ENCODE data around the gene COL28A1. TPM values are rescaled to one million over a fixed set of nuclear protein-coding genes. Genes with fewer than 3 reads are reported as not detected.

The COL28A1 gene
- total RNA-seq, 1 experiment from 2014 or later: 0.81 TPM

DNA sequence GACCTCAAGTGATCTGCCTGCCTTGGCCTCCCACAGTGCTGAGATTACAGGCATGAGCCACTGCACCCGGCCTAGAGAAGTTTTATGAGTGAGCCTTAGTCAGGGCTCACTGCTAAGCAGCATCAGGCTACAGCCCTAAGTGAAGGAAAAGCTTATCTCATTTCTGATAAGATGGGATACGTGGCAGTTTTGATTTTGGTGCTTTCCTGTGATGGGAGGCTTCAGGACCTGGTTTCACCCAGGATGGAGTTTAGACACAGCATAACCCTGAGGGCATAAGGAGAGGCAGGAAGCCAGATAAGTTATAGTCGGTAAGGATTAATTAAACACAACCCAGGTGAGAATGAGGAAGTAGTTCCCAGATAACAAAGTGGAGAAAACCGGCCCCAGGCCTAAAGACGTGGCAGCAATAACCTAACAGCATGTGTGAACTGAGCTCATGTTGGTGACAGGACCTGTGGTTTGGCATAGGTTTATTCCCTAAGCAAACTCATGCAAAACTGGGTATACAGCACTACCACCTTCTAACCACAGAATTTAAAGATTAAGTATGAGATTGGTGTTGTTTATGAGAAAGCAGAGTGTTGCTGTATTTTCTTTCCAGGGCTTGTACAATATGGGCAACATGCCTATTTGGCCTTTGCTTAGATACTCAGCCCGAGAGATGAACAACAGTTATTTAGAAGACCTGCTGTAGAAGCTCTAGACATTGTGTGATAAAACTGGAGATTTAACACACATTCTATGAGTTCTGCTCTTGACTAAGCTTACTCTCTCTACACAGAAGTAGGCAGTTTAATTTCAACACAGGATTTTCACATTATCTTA is 119.4 kb downstream of the COL28A1 start (continued):
- no peak for TF ChIP-seq ZNF512 (CRISPR knock-in tag; IDR thresholded peaks at IDR 0.05; ENCODE audit: borderline replicate concordance)
- TF ChIP-seq, protein P1, sequence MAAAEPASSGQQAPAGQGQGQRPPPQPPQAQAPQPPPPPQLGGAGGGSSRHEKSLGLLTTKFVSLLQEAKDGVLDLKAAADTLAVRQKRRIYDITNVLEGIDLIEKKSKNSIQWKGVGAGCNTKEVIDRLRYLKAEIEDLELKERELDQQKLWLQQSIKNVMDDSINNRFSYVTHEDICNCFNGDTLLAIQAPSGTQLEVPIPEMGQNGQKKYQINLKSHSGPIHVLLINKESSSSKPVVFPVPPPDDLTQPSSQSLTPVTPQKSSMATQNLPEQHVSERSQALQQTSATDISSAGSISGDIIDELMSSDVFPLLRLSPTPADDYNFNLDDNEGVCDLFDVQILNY (CRISPR knock-in tag; IDR thresholded peaks at IDR 0.05): no peak
- no peak for TF ChIP-seq CBFB (CRISPR knock-in tag; IDR thresholded peaks at IDR 0.05; ENCODE audit: low read depth)
- no peak for TF ChIP-seq FOXP1 (CRISPR knock-in tag; IDR thresholded peaks at IDR 0.05; ENCODE audit: borderline replicate concordance)
- no peak for TF ChIP-seq SMAD4 (CRISPR knock-in tag; IDR thresholded peaks at IDR 0.05)
- TF ChIP-seq, protein P2, sequence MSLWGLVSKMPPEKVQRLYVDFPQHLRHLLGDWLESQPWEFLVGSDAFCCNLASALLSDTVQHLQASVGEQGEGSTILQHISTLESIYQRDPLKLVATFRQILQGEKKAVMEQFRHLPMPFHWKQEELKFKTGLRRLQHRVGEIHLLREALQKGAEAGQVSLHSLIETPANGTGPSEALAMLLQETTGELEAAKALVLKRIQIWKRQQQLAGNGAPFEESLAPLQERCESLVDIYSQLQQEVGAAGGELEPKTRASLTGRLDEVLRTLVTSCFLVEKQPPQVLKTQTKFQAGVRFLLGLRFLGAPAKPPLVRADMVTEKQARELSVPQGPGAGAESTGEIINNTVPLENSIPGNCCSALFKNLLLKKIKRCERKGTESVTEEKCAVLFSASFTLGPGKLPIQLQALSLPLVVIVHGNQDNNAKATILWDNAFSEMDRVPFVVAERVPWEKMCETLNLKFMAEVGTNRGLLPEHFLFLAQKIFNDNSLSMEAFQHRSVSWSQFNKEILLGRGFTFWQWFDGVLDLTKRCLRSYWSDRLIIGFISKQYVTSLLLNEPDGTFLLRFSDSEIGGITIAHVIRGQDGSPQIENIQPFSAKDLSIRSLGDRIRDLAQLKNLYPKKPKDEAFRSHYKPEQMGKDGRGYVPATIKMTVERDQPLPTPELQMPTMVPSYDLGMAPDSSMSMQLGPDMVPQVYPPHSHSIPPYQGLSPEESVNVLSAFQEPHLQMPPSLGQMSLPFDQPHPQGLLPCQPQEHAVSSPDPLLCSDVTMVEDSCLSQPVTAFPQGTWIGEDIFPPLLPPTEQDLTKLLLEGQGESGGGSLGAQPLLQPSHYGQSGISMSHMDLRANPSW (CRISPR knock-in tag; conservative IDR thresholded peaks at IDR 0.05; ENCODE audit: low read depth): no peak

- no peaks in the 10 kb centered on the region for H3K4me1 Mint-ChIP-seq
- no peak for ATAC-seq
- no peaks in the 10 kb centered on the region for H3K27me3 Mint-ChIP-seq (ENCODE audit: low read depth)
- ChIA-PET CTCF (no interaction called here), POLR2A (no interaction called here)
- no peak overlapping the region for H3K4me3 Mint-ChIP-seq
- H3K9me3 Mint-ChIP-seq: peaks cover 3% of the 10 kb centered on the region; the same call in 1 of the 2 replicates
- no peaks in the 10 kb centered on the region for H3K36me3 Mint-ChIP-seq
- no peak overlapping the region for H3K27ac Mint-ChIP-seq
- no peak for DNase-seq (ENCODE audit: low spot score)
- TF ChIP-seq ZNF317 (CRISPR knock-in tag; IDR thresholded peaks at IDR 0.05; ENCODE audit: borderline replicate concordance, low read depth) (no peak), MAX (CRISPR knock-in tag; IDR thresholded peaks at IDR 0.05) (no peak), TEAD4 (CRISPR knock-in tag; IDR thresholded peaks at IDR 0.05) (no peak), ZNF263 (CRISPR knock-in tag; IDR thresholded peaks at IDR 0.05; ENCODE audit: low read depth) (no peak), FOXP4 (CRISPR knock-in tag; IDR thresholded peaks at IDR 0.05) (no peak), ZNF121 (CRISPR knock-in tag; IDR thresholded peaks at IDR 0.05) (no peak), GRHL2 (CRISPR knock-in tag; IDR thresholded peaks at IDR 0.05; ENCODE audit: insufficient replicate concordance, severe bottlenecking) (no peak), USF2 (CRISPR knock-in tag; IDR thresholded peaks at IDR 0.05) (no peak), ATF1 (CRISPR knock-in tag; IDR thresholded peaks at IDR 0.05) (no peak)
- TF ChIP-seq, protein P3, sequence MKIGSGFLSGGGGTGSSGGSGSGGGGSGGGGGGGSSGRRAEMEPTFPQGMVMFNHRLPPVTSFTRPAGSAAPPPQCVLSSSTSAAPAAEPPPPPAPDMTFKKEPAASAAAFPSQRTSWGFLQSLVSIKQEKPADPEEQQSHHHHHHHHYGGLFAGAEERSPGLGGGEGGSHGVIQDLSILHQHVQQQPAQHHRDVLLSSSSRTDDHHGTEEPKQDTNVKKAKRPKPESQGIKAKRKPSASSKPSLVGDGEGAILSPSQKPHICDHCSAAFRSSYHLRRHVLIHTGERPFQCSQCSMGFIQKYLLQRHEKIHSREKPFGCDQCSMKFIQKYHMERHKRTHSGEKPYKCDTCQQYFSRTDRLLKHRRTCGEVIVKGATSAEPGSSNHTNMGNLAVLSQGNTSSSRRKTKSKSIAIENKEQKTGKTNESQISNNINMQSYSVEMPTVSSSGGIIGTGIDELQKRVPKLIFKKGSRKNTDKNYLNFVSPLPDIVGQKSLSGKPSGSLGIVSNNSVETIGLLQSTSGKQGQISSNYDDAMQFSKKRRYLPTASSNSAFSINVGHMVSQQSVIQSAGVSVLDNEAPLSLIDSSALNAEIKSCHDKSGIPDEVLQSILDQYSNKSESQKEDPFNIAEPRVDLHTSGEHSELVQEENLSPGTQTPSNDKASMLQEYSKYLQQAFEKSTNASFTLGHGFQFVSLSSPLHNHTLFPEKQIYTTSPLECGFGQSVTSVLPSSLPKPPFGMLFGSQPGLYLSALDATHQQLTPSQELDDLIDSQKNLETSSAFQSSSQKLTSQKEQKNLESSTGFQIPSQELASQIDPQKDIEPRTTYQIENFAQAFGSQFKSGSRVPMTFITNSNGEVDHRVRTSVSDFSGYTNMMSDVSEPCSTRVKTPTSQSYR (CRISPR knock-in tag; IDR thresholded peaks at IDR 0.05): no peak
- TF ChIP-seq, protein P2 (CRISPR knock-in tag; conservative IDR thresholded peaks at IDR 0.05; ENCODE audit: low read depth): no peak
Measured at GRCh38 chr7:7414791-7415603, 120.7 kb downstream of the COL28A1 start.
